Naive thymus-derived CD4-positive, alpha-beta T cell (primary cell): ENCODE data around the gene WDR37. TPM values are rescaled to one million over a fixed set of nuclear protein-coding genes. Genes with fewer than 3 reads are reported as not detected.
"Not testable (repeated sequence)": the region's sequence is repeated elsewhere in the genome, so short reads cannot be mapped to it uniquely, and the experiment has no call there.

Experiments used
- ATAC-seq: fragments of 150-1000 bp; cut with Tn5 transposase; 2 replicates; pipeline ENCODE4 v1.10.0; 2021; ENCODE audit warnings: mild to moderate bottlenecking, moderate library complexity
- CTCF ChIA-PET: fragments of 350-600 bp; sonication (Branson Sonifier 250); formaldehyde crosslinking; loops from one replicate; lab custom pipeline; 2021; ENCODE audit warnings: antibody characterized with exemption; lab: Charles Lee
- POLR2A ChIA-PET: fragments of 350-600 bp; sonication (Branson Sonifier 250); formaldehyde crosslinking; loops from one replicate; lab custom pipeline; 2021; ENCODE audit warnings: antibody characterized with exemption, inconsistent platforms; lab: Charles Lee
- DNase-seq, 9 donors: peaks; one replicate each; pipeline versions ENCODE4 v3.0.0 to v3.0.0-alpha.2; 2020 to 2022; ENCODE audit warnings: mixed read lengths in 1 of 9
- H3K27ac ChIP-seq: one replicate; pipeline ENCODE4 v1.7.0; 2013; ENCODE audit warnings: mild to moderate bottlenecking, low read depth, low read length, moderate library complexity
- H3K27me3 ChIP-seq, 2 donors: one replicate each; pipeline ENCODE4 v1.7.0; 2013; ENCODE audit warnings: low read length in 2 of 2, mild to moderate bottlenecking in 2 of 2, moderate library complexity in 2 of 2; ENCODE audit not compliant: control insufficient read depth in 2 of 2, insufficient read depth in 2 of 2
- H3K36me3 ChIP-seq, 3 experiments: 1 replicate in 2 of 3; 2 replicates in 1 of 3; pipeline ENCODE4 v1.7.0; 2013; ENCODE audit warnings: low read length in 3 of 3, mild to moderate bottlenecking in 3 of 3, moderate library complexity in 1 of 3; ENCODE audit not compliant: insufficient read depth in 3 of 3, control insufficient read depth in 2 of 3
- H3K4me1 ChIP-seq, 2 donors: one replicate each; pipeline ENCODE4 v1.7.0; 2013; ENCODE audit warnings: low read length in 2 of 2, mild to moderate bottlenecking in 2 of 2, moderate library complexity in 1 of 2; ENCODE audit not compliant: control insufficient read depth in 2 of 2, insufficient read depth in 2 of 2
- H3K4me3 ChIP-seq: 2 replicates; pipeline ENCODE4 v1.7.0; 2013; ENCODE audit warnings: mild to moderate bottlenecking, low read length
- H3K9me3 ChIP-seq, 3 experiments: 1 replicate in 2 of 3; 2 replicates in 1 of 3; pipeline ENCODE4 v1.7.0; 2013; ENCODE audit warnings: low read length in 3 of 3; ENCODE audit not compliant: control insufficient read depth in 2 of 3
- H3K27ac Mint-ChIP-seq, 9 donors: one replicate each; pipeline ENCODE4 v1.8.0; 2020 to 2022; ENCODE audit warnings: mixed read lengths in 9 of 9, mild to moderate bottlenecking in 8 of 9, moderate library complexity in 5 of 9, inconsistent platforms in 2 of 9
- H3K27me3 Mint-ChIP-seq, 5 donors: one replicate each; pipeline ENCODE4 v1.8.0; 2021 to 2022; ENCODE audit warnings: mixed read lengths in 5 of 5, mild to moderate bottlenecking in 1 of 5
- H3K36me3 Mint-ChIP-seq, 5 donors: one replicate each; pipeline ENCODE4 v1.8.0; 2020 to 2022; ENCODE audit warnings: mixed read lengths in 5 of 5, mild to moderate bottlenecking in 3 of 5, inconsistent platforms in 1 of 5
- H3K4me1 Mint-ChIP-seq, 7 donors: one replicate each; pipeline ENCODE4 v1.8.0; 2020 to 2022; ENCODE audit warnings: mixed read lengths in 7 of 7, mild to moderate bottlenecking in 3 of 7, inconsistent platforms in 1 of 7
- H3K4me3 Mint-ChIP-seq, 10 donors: one replicate each; pipeline ENCODE4 v1.8.0; 2020 to 2022; ENCODE audit warnings: mild to moderate bottlenecking in 10 of 10, mixed read lengths in 10 of 10, moderate library complexity in 6 of 10, inconsistent platforms in 2 of 10
- H3K9me3 Mint-ChIP-seq, 11 donors: one replicate each; pipeline ENCODE4 v1.8.0; 2020 to 2022; ENCODE audit warnings: mixed read lengths in 11 of 11, mild to moderate bottlenecking in 4 of 11, inconsistent platforms in 1 of 11, moderate library complexity in 1 of 11
- intact Hi-C, 2 donors: fragments of 100-400 bp; cut with micrococcal nuclease; formaldehyde crosslinking; loops; one replicate each; pipeline ENCODE4 v1.15.1; 2023
- polyA plus RNA-seq, 2 donors: library from polyadenylated mRNA; unstranded; fragments of 300-500 nt; fragmentation: Illumina TruSeq; gene quantifications; one replicate each; pipeline ENCODE4 v1.2.3, GENCODE V29; 2021
- total RNA-seq, 6 experiments: library from RNA in 5 of 6; stranded (reverse) in 5 of 6; gene quantifications; 1 replicate in 5 of 6; 2 replicates in 1 of 6; pipeline ENCODE4 v1.2.3 and lab custom pipeline; 2021 to 2026

WDR37 gene
- total and polyA plus RNA-seq, 7 experiments from 2014 or later = 16.9 to 52.6 (median 35.8) TPM

DNA sequence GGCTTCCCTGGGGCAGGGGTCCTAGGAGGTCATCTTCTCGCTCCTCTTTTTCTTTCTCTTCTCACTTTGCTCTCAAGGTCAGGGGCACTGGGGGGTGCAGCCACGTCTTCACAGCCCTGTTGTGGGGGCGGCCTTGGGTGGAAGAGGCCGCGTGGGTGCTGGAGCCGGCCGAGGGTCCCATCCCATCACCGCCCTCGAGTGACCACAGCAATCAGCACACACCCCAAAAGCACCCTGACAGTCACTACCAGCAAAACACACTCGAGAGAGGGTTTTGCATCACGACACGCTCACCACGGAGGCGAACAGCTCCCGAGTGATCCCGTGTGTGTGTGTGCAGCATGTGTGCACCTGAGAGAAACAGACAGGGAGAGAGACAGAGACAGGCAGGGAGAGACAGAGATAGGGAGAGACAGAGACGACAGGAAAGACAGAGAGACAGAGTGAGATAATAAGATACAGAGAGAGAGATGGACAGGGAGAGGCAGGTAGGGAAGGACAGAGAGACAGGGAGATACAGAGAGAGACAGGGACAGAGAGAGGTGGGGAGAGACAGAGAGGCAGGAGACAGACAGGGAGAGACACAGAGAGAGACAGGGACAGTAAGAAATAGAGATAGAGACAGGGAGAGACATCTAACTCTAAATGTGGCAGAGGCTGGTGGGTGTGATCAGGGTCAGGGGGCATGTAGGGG lies 100.9 kb downstream of the WDR37 start:
- Histone ChIP-seq H3K27ac (no peak overlapping the region), H3K9me3 (no peaks in the 10 kb centered on the region), H3K27me3 (no peaks in the 10 kb centered on the region), H3K4me3 (no peak overlapping the region), H3K4me1 (no peaks in the 10 kb centered on the region), H3K36me3 (no peaks in the 10 kb centered on the region)
- H3K9me3 Mint-ChIP-seq = no peaks in the 10 kb centered on the region
- no peak for DNase-seq
- no peak overlapping the region for H3K4me3 Mint-ChIP-seq
- intact Hi-C loops = no loop called here
- ChIA-PET POLR2A (no interaction called here), CTCF (interaction anchor here (0.6 kb wide), 1 partner anchor 101 kb away, joined by 3 read pairs; no protein-coding TSS in a partner anchor)
- peaks cover 0 to 7% (median 0%) of the 10 kb centered on the region in 5 donors for H3K27me3 Mint-ChIP-seq
- no peaks in the 10 kb centered on the region for H3K36me3 Mint-ChIP-seq
- peaks cover 0 to 4% (median 0%) of the 10 kb centered on the region in 7 donors for H3K4me1 Mint-ChIP-seq
- no peak overlapping the region for H3K27ac Mint-ChIP-seq
- ATAC-seq = no peak

DNA sequence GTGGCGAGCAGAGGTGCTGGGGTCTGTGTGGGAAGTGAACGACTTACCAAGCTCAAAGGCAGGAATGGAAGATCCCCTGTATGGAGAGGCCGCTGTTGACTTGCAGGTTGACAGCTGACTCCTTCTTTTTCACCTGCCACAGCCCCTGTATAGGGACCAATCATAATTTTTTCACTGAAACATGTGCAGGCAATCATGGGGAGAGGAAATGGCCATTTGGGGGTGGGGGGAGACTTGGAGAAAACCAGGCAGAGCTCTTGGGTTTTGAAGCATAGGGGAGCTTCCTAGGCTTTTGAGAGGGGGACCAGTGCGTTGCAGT lies 101.4 kb downstream of the WDR37 start:
- ChIA-PET CTCF (interaction anchor here (0.6 kb wide), 1 partner anchor 101 kb away, joined by 3 read pairs; no protein-coding TSS in a partner anchor), POLR2A (no interaction called here)
- H3K36me3 ChIP-seq = no peaks in the 10 kb centered on the region
- Mint-ChIP-seq H3K27me3 (peaks cover 0 to 7% (median 0%) of the 10 kb centered on the region in 5 donors), H3K27ac (peak overlapping the region in 1 of 9 donors; percentile 39), H3K4me1 (peaks cover 0 to 4% (median 0%) of the 10 kb centered on the region in 7 donors), H3K4me3 (no peak overlapping the region), H3K9me3 (no peaks in the 10 kb centered on the region), H3K36me3 (no peaks in the 10 kb centered on the region)
- intact Hi-C loops = no loop called here
- no peaks in the 10 kb centered on the region for H3K4me1 ChIP-seq
- H3K27ac ChIP-seq = no peak overlapping the region
- no peak for DNase-seq
- no peak for ATAC-seq
- H3K27me3 ChIP-seq = no peaks in the 10 kb centered on the region
- no peak overlapping the region for H3K4me3 ChIP-seq
- no peaks in the 10 kb centered on the region for H3K9me3 ChIP-seq

GRCh38 chr10:1158066-1158465 lies 101.9 kb downstream of the WDR37 start:
- Mint-ChIP-seq H3K36me3 (no peaks in the 10 kb centered on the region), H3K9me3 (no peaks in the 10 kb centered on the region), H3K27ac (no peak overlapping the region), H3K4me3 (no peak overlapping the region), H3K27me3 (peaks cover 0 to 7% (median 0%) of the 10 kb centered on the region in 5 donors), H3K4me1 (peaks cover 0 to 4% (median 0%) of the 10 kb centered on the region in 7 donors)
- H3K4me3 ChIP-seq = no peak overlapping the region
- H3K27me3 ChIP-seq = no peaks in the 10 kb centered on the region
- POLR2A ChIA-PET = no interaction called here
- DNase-seq (no peak), ATAC-seq (no peak)
- H3K27ac ChIP-seq = no peak overlapping the region
- no peaks in the 10 kb centered on the region for H3K9me3 ChIP-seq
- H3K36me3 ChIP-seq = no peaks in the 10 kb centered on the region
- intact Hi-C loops = no loop called here
- CTCF ChIA-PET = interaction anchor here (0.6 kb wide), 1 partner anchor 100 kb away, joined by 3 read pairs; no protein-coding TSS in a partner anchor
- H3K4me1 ChIP-seq = no peaks in the 10 kb centered on the region

- DNase-seq = peak in 1 of 9 donors; percentile 7
- H3K9me3 ChIP-seq, H3K27me3 ChIP-seq, H3K4me3 ChIP-seq, H3K4me1 ChIP-seq, H3K4me1 Mint-ChIP-seq, H3K27ac ChIP-seq, H3K27ac Mint-ChIP-seq, H3K27me3 Mint-ChIP-seq, H3K9me3 Mint-ChIP-seq, ATAC-seq, H3K36me3 ChIP-seq, CTCF ChIA-PET, intact Hi-C loops, H3K36me3 Mint-ChIP-seq, POLR2A ChIA-PET: not testable (repeated sequence)
- peak overlapping the region in 1 of 10 donors; percentile 45 for H3K4me3 Mint-ChIP-seq
Observed at GRCh38 chr10:1158536-1158935, 102.4 kb downstream of the WDR37 start.

DNA sequence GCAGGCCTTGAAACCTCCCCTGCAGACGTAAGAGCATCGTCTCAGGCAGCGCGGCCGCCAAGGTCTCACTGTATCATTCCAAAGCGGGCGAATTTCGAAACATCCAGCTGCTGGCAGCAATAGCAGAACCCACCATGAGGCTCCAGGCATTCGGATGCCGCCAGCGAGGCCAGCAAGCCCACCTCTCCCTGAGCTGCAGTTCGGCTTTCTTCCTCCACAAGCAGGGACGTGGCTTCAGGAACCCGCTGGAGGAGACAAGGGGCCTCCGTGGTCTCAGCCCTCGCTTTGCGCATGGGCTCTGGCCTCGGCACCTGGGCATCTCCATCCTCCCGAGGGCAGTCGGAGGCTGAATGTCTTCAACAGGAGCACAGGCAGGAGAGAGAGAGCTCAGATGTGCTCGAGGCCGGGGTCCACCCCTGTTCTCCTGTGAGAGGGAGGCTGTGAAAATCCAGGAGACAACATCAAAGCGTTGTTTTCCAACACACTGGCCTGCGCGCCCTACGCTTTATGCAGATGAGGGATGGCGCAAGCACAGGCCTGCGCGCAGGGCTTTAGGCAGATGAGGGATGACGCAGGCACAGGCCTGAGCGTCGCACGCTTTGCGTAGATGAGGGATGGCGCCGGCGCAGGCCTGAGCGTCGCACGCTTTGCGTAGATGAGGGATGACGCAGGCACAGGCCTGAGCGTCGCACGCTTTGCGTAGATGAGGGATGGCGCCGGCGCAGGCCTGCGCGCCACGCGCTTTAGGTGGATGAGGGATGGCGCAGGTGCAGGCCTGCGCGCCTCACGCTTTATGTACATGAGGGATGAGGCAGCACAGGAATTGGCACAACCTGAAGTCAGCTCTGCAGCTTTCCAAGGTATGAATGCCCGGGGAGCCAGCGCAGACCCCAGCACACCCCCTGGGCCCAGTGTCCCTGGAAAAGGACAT lies 103.2 kb downstream of the WDR37 start:
- H3K27me3 ChIP-seq = no peaks in the 10 kb centered on the region
- Mint-ChIP-seq H3K4me1 (no peaks in the 10 kb centered on the region), H3K4me3 (peak overlapping the region in 2 of 10 donors; percentile 33 to 45), H3K27ac (peak overlapping the region in 1 of 9 donors; percentile 69), H3K36me3 (no peaks in the 10 kb centered on the region), H3K27me3 (peaks cover 0 to 6% (median 0%) of the 10 kb centered on the region in 5 donors), H3K9me3 (no peaks in the 10 kb centered on the region)
- no peaks in the 10 kb centered on the region for H3K9me3 ChIP-seq
- intact Hi-C loops = no loop called here
- no peak overlapping the region for H3K4me3 ChIP-seq
- ATAC-seq (no peak), DNase-seq (peak in 1 of 9 donors; percentile 12)
- no peaks in the 10 kb centered on the region for H3K36me3 ChIP-seq
- no peaks in the 10 kb centered on the region for H3K4me1 ChIP-seq
- CTCF ChIA-PET = no interaction called here
- POLR2A ChIA-PET = no interaction called here
- H3K27ac ChIP-seq = no peak overlapping the region

GRCh38 chr10:1160561-1161314 lies 104.6 kb downstream of the WDR37 start:
- Mint-ChIP-seq H3K4me3 (no peak overlapping the region), H3K36me3 (no peaks in the 10 kb centered on the region), H3K4me1 (no peaks in the 10 kb centered on the region), H3K9me3 (peaks cover 0 to 3% (median 0%) of the 10 kb centered on the region in 11 donors), H3K27ac (no peak overlapping the region), H3K27me3 (peaks cover 0 to 8% (median 0%) of the 10 kb centered on the region in 5 donors)
- Histone ChIP-seq H3K9me3 (no peaks in the 10 kb centered on the region), H3K4me1 (no peaks in the 10 kb centered on the region), H3K4me3 (no peak overlapping the region), H3K36me3 (no peaks in the 10 kb centered on the region), H3K27ac (no peak overlapping the region), H3K27me3 (no peaks in the 10 kb centered on the region)
- POLR2A ChIA-PET = no interaction called here
- no peak for ATAC-seq
- DNase-seq = no peak
- CTCF ChIA-PET = no interaction called here
- intact Hi-C loops = no loop called here
